WTC11 (cell line): Measurements from ENCODE around the gene LGI4. TPM values are rescaled to one million over a fixed set of nuclear protein-coding genes. Genes with fewer than 3 reads are reported as not detected.

Source experiments
- ATAC-seq: fragments of 200-7000 bp; cut with Tn5 transposase; 2 replicates; pipeline ENCODE4 v1.10.0; 2021; ENCODE audit warnings: mild to moderate bottlenecking, moderate library complexity
- CTCF ChIA-PET: fragments of 300-600 bp; sonication (Branson Sonifier 250); formaldehyde crosslinking; loops from one replicate; lab custom pipeline; 2021; ENCODE audit warnings: antibody characterized with exemption; lab: Charles Lee
- POLR2A ChIA-PET: fragments of 350-600 bp; sonication (Branson Sonifier 250); formaldehyde crosslinking; loops from one replicate; lab custom pipeline; 2021; ENCODE audit warnings: antibody characterized with exemption; lab: Charles Lee
- DNase-seq: peaks from one replicate; pipeline ENCODE4 v3.0.0; 2021; ENCODE audit warnings: low spot score
- H3K27ac Mint-ChIP-seq: 2 replicates; pipeline ENCODE4 v1.8.0; 2021; ENCODE audit warnings: mixed read lengths
- H3K27me3 Mint-ChIP-seq: 2 replicates; pipeline ENCODE4 v1.8.0; 2021; ENCODE audit warnings: low read depth, mild to moderate bottlenecking, moderate library complexity, mixed read lengths
- H3K36me3 Mint-ChIP-seq: 2 replicates; pipeline ENCODE4 v1.8.0; 2021; ENCODE audit warnings: mixed read lengths
- H3K4me1 Mint-ChIP-seq: 2 replicates; pipeline ENCODE4 v1.8.0; 2022; ENCODE audit warnings: mixed read lengths
- H3K4me3 Mint-ChIP-seq: 2 replicates; pipeline ENCODE4 v1.8.0; 2021; ENCODE audit warnings: mild to moderate bottlenecking, moderate library complexity, mixed read lengths
- H3K9me3 Mint-ChIP-seq: 2 replicates; pipeline ENCODE4 v1.8.0; 2021; ENCODE audit warnings: mixed read lengths
- CREM ChIP-seq: sonication (generic); formaldehyde crosslinking; IDR thresholded peaks from 2 replicates; pipeline ENCODE4 v1.8.1; 2022; ENCODE audit warnings: mild to moderate bottlenecking, missing genetic modification reagents, moderate library complexity
- EMX1 ChIP-seq: fragments of 250-450 bp; sonication (Bioruptor Pico); IDR thresholded peaks from 2 replicates; pipeline ENCODE4 v1.8.0; 2021; ENCODE audit warnings: mild to moderate bottlenecking
- FOXJ3 ChIP-seq: sonication (generic); formaldehyde crosslinking; IDR thresholded peaks from 2 replicates; pipeline ENCODE4 v1.9.0; 2021; ENCODE audit warnings: missing genetic modification reagents, mild to moderate bottlenecking, borderline replicate concordance
- FOXK1 ChIP-seq: sonication (generic); formaldehyde crosslinking; IDR thresholded peaks from 2 replicates; pipeline ENCODE4 v1.8.0; 2022; ENCODE audit warnings: mild to moderate bottlenecking, moderate library complexity, missing genetic modification reagents
- HMGXB4 ChIP-seq: sonication (generic); formaldehyde crosslinking; IDR thresholded peaks from 2 replicates; pipeline ENCODE4 v1.8.1; 2023; ENCODE audit warnings: mild to moderate bottlenecking, moderate library complexity, missing genetic modification reagents
- JUN ChIP-seq: sonication (generic); formaldehyde crosslinking; IDR thresholded peaks from 2 replicates; pipeline ENCODE4 v1.8.0; 2023; ENCODE audit warnings: mild to moderate bottlenecking, missing genetic modification reagents
- NFE2L1 ChIP-seq: sonication (generic); formaldehyde crosslinking; IDR thresholded peaks from 2 replicates; pipeline ENCODE4 v1.8.1; 2023; ENCODE audit warnings: missing genetic modification reagents
- PREB ChIP-seq: sonication (generic); formaldehyde crosslinking; IDR thresholded peaks from 2 replicates; pipeline ENCODE4 v1.8.1; 2022; ENCODE audit warnings: mild to moderate bottlenecking, missing genetic modification reagents, moderate library complexity, borderline replicate concordance
- RELA ChIP-seq: sonication (generic); formaldehyde crosslinking; IDR thresholded peaks from 2 replicates; pipeline ENCODE4 v1.8.1; 2022; ENCODE audit warnings: missing genetic modification reagents, mild to moderate bottlenecking, borderline replicate concordance
- SOX15 ChIP-seq: fragments of 250-450 bp; sonication (Bioruptor Pico); IDR thresholded peaks from 2 replicates; pipeline ENCODE4 v1.9.0; 2021; ENCODE audit warnings: mild to moderate bottlenecking
- STAT6 ChIP-seq: sonication (generic); formaldehyde crosslinking; conservative IDR thresholded peaks from 2 replicates; pipeline ENCODE4 v1.8.1; 2023; ENCODE audit warnings: mild to moderate bottlenecking, low read depth, missing genetic modification reagents, moderate library complexity
- TEAD1 ChIP-seq: sonication (generic); formaldehyde crosslinking; IDR thresholded peaks from 2 replicates; pipeline ENCODE4 v1.8.0; 2022; ENCODE audit warnings: mild to moderate bottlenecking, missing genetic modification reagents
- ZBTB21 ChIP-seq: sonication (generic); formaldehyde crosslinking; IDR thresholded peaks from 2 replicates; pipeline ENCODE4 v1.8.1; 2023; ENCODE audit warnings: mild to moderate bottlenecking, missing genetic modification reagents, borderline replicate concordance
- ZMAT4 ChIP-seq: fragments of 250-450 bp; sonication (Bioruptor Pico); IDR thresholded peaks from 2 replicates; pipeline ENCODE4 v1.9.0; 2021; ENCODE audit warnings: mild to moderate bottlenecking
- ZNF416 ChIP-seq: fragments of 250-450 bp; sonication (Bioruptor Pico); IDR thresholded peaks from 2 replicates; pipeline ENCODE4 v1.9.0; 2021; ENCODE audit warnings: mild to moderate bottlenecking, inconsistent platforms
- ZNF512 ChIP-seq: sonication (generic); formaldehyde crosslinking; IDR thresholded peaks from 2 replicates; pipeline ENCODE4 v1.8.1; 2022; ENCODE audit warnings: missing genetic modification reagents, borderline replicate concordance
- ZNF532 ChIP-seq: fragments of 250-450 bp; sonication (Bioruptor Pico); IDR thresholded peaks from 2 replicates; pipeline ENCODE4 v1.9.0; 2021; ENCODE audit warnings: mild to moderate bottlenecking, borderline replicate concordance
- total RNA-seq: library from RNA; stranded (reverse); gene quantifications from 3 replicates; pipeline ENCODE4 v1.2.3, GENCODE V29; 2021

The LGI4 gene
- total RNA-seq, 1 experiment from 2014 or later: 14.2 TPM

- POLR2A ChIA-PET: interaction anchor here (0.6 to 1.0 kb wide), 3 partner anchors 23 to 482 kb away, joined by 3 read pairs; no protein-coding TSS in a partner anchor
- H3K9me3 Mint-ChIP-seq: no peaks in the 10 kb centered on the region; the same call in 1 of the 2 replicates
These were observed 45.3 kb downstream of the LGI4 start for GRCh38 chr19:35089554-35089953.

GRCh38 chr19:35088131-35088913 lies 46.5 kb downstream of the LGI4 start:
- peaks cover 5% of the 10 kb centered on the region for H3K27me3 Mint-ChIP-seq
- CTCF ChIA-PET: interaction anchor here (0.7 to 2.6 kb wide), 3 partner anchors 22 to 44 kb away, joined by 3 to 11 read pairs (median 5); no protein-coding TSS in a partner anchor
- ATAC-seq (no peak), DNase-seq (no peak)
- H3K4me3 Mint-ChIP-seq: no peak overlapping the region
- no peaks in the 10 kb centered on the region for H3K36me3 Mint-ChIP-seq
- peaks cover 22% of the 10 kb centered on the region for H3K4me1 Mint-ChIP-seq
- H3K9me3 Mint-ChIP-seq: no peaks in the 10 kb centered on the region; the same call in 1 of the 2 replicates
- H3K27ac Mint-ChIP-seq: no peak overlapping the region
- POLR2A ChIA-PET: no interaction called here
- TF ChIP-seq PREB: no peak
- no peak for TF ChIP-seq STAT6
- TF ChIP-seq SOX15 (CRISPR knock-in tag): no peak
- TF ChIP-seq ZNF532 (CRISPR knock-in tag): no peak
- no peak for TF ChIP-seq EMX1 (CRISPR knock-in tag)
- no peak for TF ChIP-seq ZBTB21
- TF ChIP-seq ZMAT4 (CRISPR knock-in tag): no peak
- no peak for TF ChIP-seq JUN (CRISPR knock-in tag)
- TF ChIP-seq HMGXB4 (CRISPR knock-in tag): no peak
- no peak for TF ChIP-seq ZNF416 (CRISPR knock-in tag)
- no peak for TF ChIP-seq TEAD1 (CRISPR knock-in tag)

More at GRCh38 chr19:35089554-35089953, 45.3 kb downstream of the LGI4 start:
- CTCF ChIA-PET: interaction anchor here (0.6 to 3.9 kb wide), 20 partner anchors 9 to 251 kb away, joined by 3 to 58 read pairs (median 5); partner anchors contain the start of gene LGI4
- ATAC-seq: no peak
- Mint-ChIP-seq H3K27ac (no peak overlapping the region), H3K4me3 (no peak overlapping the region), H3K36me3 (no peaks in the 10 kb centered on the region), H3K4me1 (peaks cover 13% of the 10 kb centered on the region), H3K27me3 (peaks cover 5% of the 10 kb centered on the region)
- TF ChIP-seq CREM (CRISPR knock-in tag): no peak
- TF ChIP-seq ZNF512: no peak
- no peak for TF ChIP-seq FOXK1 (CRISPR knock-in tag)
- TF ChIP-seq HMGXB4 (CRISPR knock-in tag): no peak
- TF ChIP-seq RELA (CRISPR knock-in tag): no peak
- TF ChIP-seq FOXJ3: no peak
- no peak for TF ChIP-seq NFE2L1 (CRISPR knock-in tag)
- DNase-seq: no peak
